Measurements from ENCODE around the gene C6orf132.

C6orf132 gene

DNA sequence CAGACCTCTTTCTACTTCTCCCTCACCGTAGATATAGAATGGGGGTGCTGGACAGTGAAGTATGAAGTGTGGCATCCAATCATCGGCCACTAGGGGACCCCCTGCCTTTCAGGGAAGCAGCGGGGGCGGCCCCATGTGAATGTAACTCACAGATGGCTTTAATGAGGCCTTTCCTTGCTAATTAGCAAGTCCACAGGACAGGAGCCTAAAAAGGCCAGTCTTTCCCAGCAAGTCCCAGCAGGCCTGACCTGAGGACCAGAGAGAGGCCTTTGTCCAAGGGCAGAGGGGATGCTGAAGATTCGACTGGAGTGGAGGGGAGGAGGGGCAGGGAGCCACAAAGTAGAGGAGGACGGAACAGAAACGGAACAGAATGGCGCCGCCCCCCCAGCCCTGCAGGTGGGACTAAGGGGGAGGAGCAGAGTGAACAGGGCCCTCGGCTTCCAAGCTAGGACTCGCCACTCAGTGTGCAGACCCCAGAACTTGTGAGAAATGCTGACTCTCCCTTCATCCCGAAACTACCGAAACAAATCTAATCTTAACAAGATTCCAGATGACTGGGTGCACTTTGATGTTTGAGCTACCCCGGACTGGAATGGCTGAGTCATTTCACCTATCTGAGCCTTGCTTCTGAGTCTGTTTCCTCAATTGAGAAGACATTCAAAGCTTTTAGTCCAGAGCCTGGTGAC, 5.8 kb downstream of the C6orf132 start:
- DNase-seq (ENCODE audit: low read depth, low spot score) = peak; percentile 85

DNA sequence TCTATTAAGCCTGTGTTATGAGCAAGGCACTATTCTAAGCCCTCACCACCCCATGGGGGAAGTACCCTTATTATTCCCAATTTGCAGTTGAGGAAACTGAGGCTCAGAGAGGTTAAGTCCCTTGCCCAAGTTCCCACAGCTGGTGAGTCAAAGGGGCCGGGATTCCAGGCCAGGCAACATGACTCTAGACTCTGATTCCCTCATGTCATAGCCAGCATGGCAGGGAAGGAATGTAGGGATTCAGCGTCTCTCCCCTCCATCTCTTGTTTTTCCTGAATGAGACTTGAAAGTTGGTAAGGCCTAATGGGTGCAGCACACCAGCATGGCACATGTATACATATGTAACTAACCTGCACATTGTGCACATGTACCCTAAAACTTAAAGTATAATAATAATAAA, 6.7 kb downstream of the C6orf132 start:
- DNase-seq (ENCODE audit: low read depth, low spot score) = no peak

GRCh38 chr6:42135161-42135560, 7.3 kb downstream of the C6orf132 start:
- no peak for DNase-seq (ENCODE audit: low read depth, low spot score)

DNA sequence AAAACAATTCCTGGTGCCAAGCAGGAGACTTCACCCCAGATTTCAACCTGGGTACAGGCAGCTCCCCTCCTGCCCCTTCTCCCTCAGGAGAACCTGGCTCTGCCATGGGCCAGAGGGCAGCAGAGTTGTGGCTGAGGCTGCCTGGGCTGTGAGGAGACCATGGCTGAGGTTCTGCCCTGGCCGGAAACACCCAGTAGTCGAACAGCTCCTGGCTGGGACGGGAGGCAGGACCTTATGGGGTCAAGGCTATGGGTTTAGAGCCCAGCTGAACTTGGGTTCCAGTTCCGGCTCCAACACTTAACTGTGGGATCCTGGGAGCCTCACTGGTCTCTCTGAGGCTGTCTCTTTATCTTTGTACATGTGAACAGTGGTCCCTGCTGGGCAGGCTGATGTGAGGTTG, 8.5 kb downstream of the C6orf132 start:
- no peak for DNase-seq (ENCODE audit: low read depth, low spot score)

DNA sequence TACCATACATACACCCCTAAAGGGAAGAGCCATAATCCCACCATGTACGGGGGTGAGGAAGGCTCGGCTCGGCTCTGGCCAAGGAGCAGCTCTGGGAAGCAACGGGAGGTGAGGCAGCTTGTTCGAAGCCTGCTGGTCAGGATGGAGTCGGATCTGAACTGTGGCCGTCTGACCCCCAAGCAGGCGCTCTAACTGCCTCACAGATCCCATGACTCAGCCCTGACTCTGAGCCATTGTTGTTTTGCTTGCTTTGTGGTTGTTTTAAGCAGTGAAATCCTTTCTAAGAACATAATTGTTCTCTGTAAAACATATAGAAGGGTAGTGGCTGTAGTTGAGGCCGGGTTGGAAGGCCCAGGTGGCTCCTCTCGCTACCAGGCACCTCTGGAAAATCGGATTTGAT, 10.9 kb downstream of the C6orf132 start:
- no peak for DNase-seq (ENCODE audit: low read depth, low spot score)

GRCh38 chr6:42129360-42129676, 13.1 kb downstream of the C6orf132 start:
- DNase-seq (ENCODE audit: low read depth, low spot score) = no peak

GRCh38 chr6:42128460-42129359, 13.7 kb downstream of the C6orf132 start:
- no peak for DNase-seq (ENCODE audit: low read depth, low spot score)

DNA sequence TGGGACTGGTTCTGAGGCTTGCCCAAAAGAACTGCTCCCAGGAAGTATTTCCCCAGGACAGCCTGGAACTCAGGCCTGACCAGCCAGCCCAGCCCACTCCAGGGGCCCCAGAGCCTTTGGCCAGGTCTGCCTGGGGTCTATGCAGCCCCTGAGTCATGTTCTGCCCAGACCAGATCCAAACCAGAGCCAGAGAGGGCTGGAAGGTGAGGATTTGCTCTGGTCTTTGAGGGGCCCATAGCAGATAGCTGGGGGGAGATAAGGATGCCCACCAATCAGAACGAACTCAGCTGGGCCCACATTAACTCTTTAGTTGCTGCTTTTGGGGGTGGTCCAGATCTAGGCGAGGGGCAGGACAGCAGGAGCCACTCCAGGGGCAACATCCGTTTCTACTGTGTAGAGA, 16.8 kb downstream of the C6orf132 start:
- peak; percentile 82 for DNase-seq (ENCODE audit: low read depth, low spot score)

GRCh38 chr6:42125231-42125630, 17.2 kb downstream of the C6orf132 start:
- no peak for DNase-seq (ENCODE audit: low read depth, low spot score)

DNA sequence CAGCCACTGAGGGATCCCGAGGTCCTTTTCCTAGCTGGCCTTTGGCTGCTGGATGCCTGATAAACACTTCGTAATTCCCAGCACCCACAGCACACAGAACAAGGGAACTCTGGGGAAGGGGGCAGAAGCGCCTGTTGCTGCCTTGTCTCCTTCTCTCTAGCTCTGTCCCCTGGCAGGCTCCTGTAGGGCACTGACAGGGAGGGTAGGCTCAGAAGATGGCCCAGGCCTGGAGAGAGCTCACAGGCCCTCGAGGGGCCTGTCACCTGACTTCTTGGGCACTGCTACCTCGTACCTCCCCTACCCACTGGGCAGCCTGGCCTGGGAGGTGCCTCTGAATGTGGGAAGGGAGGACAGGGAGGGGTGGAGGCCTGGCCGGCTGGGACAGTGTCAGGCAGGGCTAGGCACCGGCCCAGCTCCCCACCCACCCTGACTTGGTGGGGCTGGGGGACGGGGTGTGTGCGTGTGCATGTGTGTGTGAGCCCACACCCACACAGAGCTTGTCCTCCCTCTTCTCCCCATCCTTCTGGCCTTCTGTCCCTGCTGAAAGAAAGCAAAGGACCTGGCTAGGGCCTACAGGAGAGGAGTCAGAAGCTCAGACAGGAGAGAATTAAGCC, 18.1 kb downstream of the C6orf132 start:
- DNase-seq (ENCODE audit: low read depth, low spot score) = no peak

DNA sequence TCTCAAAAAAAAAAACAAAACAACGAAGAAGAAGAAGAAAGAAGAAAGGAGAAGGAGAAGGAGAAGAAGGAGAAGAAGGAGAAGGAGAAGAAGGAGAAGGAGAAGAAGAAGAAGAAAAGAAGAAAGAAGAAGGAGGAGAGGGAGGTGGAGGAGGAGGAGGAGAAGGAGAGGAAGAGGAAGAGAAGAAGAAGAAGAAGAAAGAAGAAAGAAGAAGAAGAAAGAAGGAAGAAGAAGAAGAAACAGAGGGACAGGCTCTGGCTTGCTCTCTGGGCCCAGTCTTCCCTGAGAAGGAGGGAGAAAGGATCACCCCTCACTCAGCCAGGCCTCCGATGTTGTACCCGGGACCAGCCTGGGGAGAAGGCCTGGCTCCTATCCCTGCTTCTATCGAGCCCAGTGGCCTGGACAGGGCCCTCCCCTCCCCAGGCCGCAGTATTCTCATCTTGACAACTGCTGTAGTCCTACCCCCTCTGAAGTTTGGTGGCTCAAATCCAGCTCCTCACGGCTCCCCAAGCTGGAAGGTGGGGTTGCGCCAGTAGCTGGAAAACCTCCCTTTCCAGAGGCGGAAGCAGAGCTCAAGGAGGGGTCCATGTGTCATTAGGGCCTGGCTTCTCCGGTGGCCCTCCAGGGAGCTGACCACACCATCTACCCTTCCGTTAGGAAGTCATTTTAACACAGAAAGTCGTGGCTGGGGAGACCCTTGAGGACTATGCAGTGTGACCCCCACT, 18.9 kb downstream of the C6orf132 start:
- DNase-seq (ENCODE audit: low read depth, low spot score) = no peak

DNA sequence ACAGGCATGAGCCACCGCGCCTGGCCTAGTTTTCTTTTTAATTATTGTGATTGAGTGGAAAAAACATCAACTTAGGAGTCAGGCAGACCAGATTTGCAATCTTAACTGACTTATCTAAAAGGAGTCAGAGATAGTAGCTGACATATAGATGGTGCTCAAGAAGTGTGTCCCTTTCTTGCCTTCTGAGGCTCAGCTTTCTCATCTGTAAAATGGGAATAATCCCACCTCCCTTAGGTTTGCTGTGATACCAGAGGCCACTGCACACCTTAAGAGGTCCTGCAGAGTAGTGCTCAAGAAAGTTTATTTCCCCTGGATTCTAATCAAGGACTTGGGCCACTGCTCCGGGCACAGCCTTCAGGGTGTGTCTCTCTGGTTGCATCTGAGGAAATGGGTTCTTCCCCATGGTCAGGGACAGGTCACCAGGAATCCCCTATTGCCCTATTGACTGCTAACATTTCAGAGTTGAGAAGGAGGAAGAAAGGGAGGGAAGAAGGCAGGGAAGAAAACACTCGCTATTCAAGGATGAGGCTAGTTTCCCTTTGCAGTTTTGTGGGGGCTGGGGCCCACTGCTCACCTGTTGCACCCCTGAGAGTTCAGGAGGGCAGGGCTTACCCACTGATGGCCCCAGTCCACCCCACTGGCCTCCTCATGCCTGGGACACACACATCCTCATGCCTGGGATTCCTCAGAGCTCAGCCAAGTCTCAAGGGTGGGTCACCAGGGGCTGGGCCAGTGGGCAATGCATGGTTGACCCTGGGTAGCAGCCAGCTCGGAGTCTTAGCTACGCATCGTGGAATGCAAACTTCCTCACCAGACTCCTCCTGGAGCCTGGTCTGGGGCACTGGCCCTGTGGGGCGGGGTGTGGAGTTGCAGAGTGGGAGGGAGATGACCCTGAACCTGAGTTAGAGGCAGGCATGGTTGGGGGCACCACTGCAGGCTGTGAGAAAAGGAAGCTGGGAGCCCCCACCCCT, 21.2 kb downstream of the C6orf132 start:
- peak; percentile 21 for DNase-seq (ENCODE audit: low read depth, low spot score)

DNA sequence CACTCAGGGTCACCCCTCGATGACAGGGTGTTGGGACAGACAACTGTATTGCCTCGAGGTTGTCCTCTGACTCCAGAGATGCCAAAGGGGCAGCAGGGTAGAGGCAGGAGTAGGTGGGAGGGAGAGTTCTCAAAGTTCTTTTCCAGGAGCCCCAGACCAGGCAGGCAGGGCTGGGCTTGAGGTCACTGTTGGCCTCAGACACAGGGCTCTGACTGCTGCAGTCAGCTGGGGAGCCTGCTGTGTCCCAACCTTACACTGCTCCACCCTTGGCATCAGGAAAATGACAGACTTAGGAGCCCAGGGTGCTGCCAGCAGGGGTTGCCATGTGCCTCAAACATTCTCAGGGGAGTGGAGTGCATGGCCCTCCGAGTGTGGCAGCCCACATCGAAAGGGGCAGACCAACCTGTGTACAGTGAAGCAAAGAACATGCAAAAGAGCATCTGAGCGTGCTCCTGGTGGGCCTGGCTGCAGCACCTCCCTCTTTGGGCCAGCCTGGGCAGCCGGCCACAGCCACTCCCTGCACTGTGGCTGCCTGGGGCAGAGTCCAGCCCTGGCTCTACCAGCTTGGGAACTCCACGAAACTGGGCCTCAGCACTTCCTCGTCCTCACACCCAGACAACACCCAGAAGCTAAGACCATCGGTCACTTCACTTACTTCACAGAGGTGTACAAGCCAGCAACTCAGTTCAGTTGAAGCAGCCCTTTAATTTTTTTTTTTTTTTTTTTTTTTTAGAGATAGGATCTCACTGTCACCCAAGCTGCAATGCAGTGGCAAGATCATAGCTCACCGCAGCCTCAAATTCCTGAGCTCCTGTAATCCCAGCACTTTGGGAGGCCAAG, 24.0 kb downstream of the C6orf132 start:
- no peak for DNase-seq (ENCODE audit: low read depth, low spot score)

GRCh38 chr6:42117843-42118161, 24.6 kb downstream of the C6orf132 start:
- DNase-seq (ENCODE audit: low read depth, low spot score) = no peak

DNA sequence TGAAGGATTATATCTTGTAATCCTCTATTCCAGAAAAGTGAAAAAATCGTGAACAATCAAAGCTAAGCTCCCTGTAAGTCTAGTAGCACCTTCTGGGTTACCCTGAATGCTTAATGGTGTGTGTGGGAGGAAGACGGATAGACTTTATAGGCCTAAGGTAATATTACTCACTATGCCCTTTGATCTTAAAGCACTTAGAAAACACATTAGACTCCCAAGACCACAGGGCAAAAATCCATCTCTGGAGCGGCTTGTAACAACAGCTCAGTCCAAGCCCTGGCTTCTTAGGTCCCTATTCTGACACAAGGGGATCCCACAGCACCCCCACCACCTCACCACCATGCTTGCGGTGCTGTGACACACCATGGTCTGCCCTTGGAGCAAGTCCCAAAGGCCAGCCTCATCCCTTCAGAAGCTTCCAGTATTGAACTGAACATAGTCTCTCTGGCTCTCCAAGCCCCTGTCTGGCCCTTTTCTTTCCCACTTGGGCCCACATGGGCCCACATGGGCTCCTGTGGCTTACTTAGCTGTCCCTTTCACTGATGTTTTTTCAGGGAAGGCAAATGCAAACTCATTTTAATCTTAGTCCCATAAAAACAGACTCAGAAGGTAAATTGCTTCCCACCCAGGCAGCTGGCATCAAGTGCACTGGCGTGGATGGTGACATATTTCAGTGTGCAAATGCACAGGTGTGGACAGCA, 28.3 kb downstream of the C6orf132 start:
- no peak for DNase-seq (ENCODE audit: low read depth, low spot score)

- DNase-seq (ENCODE audit: low read depth, low spot score) = no peak
Measured at GRCh38 chr6:42112351-42112750, 30.1 kb downstream of the C6orf132 start.

GRCh38 chr6:42110683-42111082, 31.7 kb downstream of the C6orf132 start:
- DNase-seq (ENCODE audit: low read depth, low spot score) = no peak

DNA sequence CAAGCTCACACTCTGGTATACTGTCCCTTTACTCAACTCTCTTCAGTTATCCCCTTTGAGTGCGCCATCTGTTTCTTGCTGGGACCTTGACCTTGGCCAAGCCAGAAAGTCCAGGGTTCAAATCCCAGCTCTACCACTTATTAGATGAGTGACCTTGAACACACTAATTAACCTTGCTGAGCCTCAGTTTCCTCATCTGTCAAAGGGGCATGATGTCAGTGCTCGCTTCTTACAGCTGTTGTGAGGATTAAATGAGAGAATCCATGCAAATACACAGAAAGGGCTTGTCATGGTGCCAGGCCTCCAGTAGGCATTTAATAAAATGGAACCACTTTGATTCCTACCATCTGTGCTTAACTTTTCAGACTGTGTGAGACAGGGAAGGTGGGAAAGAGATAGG, 34.3 kb downstream of the C6orf132 start:
- DNase-seq (ENCODE audit: low read depth, low spot score) = no peak

Data from ELF-1 (cell line).